MCF 10A (cell line): ENCODE results near the gene NTM. TPM values are rescaled to one million over a fixed set of nuclear protein-coding genes. Genes with fewer than 3 reads are reported as not detected.

Experiments
- BruUV-seq: library from RNA; stranded (reverse); fragments of 400-500 nt; replicated peaks from 2 replicates; lab custom pipeline; 2021; lab: Mats Ljungman, UMichigan
- CTCF ChIA-PET: fragments of 300-600 bp; sonication (Branson Sonifier 250); formaldehyde crosslinking; extraction: SDS; loops from one replicate; lab custom pipeline; 2021; ENCODE audit warnings: antibody characterized with exemption, inconsistent platforms; lab: Yijun Ruan, JAX
- POLR2A ChIA-PET: fragments of 300-600, 350-650 bp; sonication (Branson Sonifier 250); formaldehyde crosslinking; extraction: SDS; loops from one replicate; lab custom pipeline; 2020; ENCODE audit warnings: antibody characterized with exemption, inconsistent platforms; lab: Yijun Ruan, JAX
- DNase-seq: peaks from one replicate; pipeline ENCODE4 v3.0.0-alpha.2; 2018; ENCODE audit not compliant: unreplicated experiment
- H3K27ac Mint-ChIP-seq: one replicate; pipeline ENCODE4 v1.8.0; 2022; ENCODE audit warnings: mild to moderate bottlenecking, low read depth, mixed read lengths; ENCODE audit not compliant: unreplicated experiment
- H3K27me3 Mint-ChIP-seq: one replicate; pipeline ENCODE4 v1.8.0; 2022; ENCODE audit warnings: mixed read lengths; ENCODE audit not compliant: insufficient read depth, unreplicated experiment
- H3K36me3 Mint-ChIP-seq: one replicate; pipeline ENCODE4 v1.8.0; 2022; ENCODE audit warnings: mild to moderate bottlenecking, moderate library complexity, mixed read lengths; ENCODE audit not compliant: insufficient read depth, unreplicated experiment
- H3K4me1 Mint-ChIP-seq: one replicate; pipeline ENCODE4 v1.8.0; 2022; ENCODE audit warnings: mixed read lengths; ENCODE audit not compliant: insufficient read depth, unreplicated experiment
- H3K4me3 Mint-ChIP-seq: one replicate; pipeline ENCODE4 v1.8.0; 2022; ENCODE audit warnings: mild to moderate bottlenecking, moderate library complexity, mixed read lengths; ENCODE audit not compliant: unreplicated experiment
- H3K9me3 Mint-ChIP-seq: one replicate; pipeline ENCODE4 v1.8.0; 2022; ENCODE audit warnings: mixed read lengths; ENCODE audit not compliant: unreplicated experiment
- intact Hi-C: fragments of 100-400 bp; cut with micrococcal nuclease; formaldehyde crosslinking; loops from 2 replicates; pipeline ENCODE4 v1.14.1; 2022
- total RNA-seq: library from RNA; stranded (reverse); gene quantifications from 2 replicates; pipeline ENCODE4 v1.2.3, GENCODE V29; 2022
- TF ChIP-seq, protein P1 (sequence below): fragments of 200-600 bp; IDR thresholded peaks from one replicate; pipeline ENCODE4 v1.8.0; 2022; ENCODE audit warnings: antibody characterized with exemption, mild to moderate bottlenecking; ENCODE audit not compliant: unreplicated experiment

Gene NTM
- total RNA-seq, 1 experiment from 2014 or later, result not detected

DNA sequence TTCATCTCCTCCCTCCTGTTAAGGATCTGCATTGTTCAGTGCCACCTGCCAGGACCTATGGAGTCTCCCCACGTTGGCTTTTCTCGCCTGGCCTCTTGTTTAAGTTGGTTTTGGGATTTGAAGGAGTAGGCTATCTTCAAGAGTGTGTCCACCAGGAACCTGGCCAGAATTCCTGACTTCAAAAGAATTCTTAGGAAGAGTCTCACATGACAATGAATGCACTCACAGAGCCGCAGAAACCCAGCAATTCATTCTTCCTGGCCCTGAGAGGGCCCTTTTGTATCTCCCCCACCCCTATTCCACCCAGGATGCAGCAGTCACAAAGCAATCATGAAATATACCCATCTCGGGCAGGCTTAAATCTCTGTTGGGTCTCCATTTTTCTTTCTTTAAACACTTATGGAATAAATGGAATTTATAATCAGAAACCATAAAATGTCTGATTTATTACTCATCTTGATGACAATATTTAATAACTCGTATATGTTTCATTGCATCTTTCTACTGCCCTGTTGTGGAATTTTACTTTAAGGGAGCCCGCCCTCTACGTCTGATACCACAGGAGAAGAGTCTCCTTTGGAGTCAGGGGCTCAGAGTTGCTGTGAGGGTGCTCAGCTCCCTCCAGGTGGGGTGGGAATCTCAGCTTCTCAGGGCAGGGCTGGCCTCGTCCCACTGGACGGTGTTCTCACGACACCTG is 507.0 kb downstream of the NTM start:
- POLR2A ChIA-PET, result no interaction called here
- BruUV-seq, result no TSS peak
- no peaks in the 10 kb centered on the region for H3K4me1 Mint-ChIP-seq
- H3K27ac Mint-ChIP-seq, result no peak overlapping the region
- H3K36me3 Mint-ChIP-seq, result no peaks in the 10 kb centered on the region
- no peak for DNase-seq
- intact Hi-C loops, result no loop called here
- H3K4me3 Mint-ChIP-seq, result no peak overlapping the region
- H3K27me3 Mint-ChIP-seq, result no peaks in the 10 kb centered on the region
- TF ChIP-seq, protein P1, sequence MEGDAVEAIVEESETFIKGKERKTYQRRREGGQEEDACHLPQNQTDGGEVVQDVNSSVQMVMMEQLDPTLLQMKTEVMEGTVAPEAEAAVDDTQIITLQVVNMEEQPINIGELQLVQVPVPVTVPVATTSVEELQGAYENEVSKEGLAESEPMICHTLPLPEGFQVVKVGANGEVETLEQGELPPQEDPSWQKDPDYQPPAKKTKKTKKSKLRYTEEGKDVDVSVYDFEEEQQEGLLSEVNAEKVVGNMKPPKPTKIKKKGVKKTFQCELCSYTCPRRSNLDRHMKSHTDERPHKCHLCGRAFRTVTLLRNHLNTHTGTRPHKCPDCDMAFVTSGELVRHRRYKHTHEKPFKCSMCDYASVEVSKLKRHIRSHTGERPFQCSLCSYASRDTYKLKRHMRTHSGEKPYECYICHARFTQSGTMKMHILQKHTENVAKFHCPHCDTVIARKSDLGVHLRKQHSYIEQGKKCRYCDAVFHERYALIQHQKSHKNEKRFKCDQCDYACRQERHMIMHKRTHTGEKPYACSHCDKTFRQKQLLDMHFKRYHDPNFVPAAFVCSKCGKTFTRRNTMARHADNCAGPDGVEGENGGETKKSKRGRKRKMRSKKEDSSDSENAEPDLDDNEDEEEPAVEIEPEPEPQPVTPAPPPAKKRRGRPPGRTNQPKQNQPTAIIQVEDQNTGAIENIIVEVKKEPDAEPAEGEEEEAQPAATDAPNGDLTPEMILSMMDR, result no peak
- peaks cover 26% of the 10 kb centered on the region for H3K9me3 Mint-ChIP-seq
- CTCF ChIA-PET, result no interaction called here

DNA sequence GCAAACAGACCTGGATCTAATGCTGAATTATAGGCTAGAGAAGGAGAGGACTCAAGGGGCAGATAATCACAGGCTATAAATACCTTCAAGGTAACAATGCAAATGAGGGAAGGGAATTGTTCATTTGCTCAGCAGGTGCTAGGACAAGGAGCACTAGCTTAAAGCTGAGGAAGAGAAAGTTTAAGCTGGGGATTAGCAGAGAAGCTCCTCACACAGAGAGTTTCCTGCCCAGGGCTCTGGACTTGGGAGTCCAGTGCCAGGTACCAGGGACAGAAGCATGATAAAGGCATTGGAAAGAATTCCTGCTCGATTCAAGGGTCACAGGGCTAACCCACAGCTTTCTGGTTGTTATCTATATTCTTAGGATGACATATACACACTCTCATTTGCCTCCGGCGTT is 509.9 kb downstream of the NTM start:
- Mint-ChIP-seq H3K9me3 (peaks cover 34% of the 10 kb centered on the region), H3K36me3 (no peaks in the 10 kb centered on the region), H3K4me3 (no peak overlapping the region), H3K4me1 (no peaks in the 10 kb centered on the region), H3K27ac (no peak overlapping the region), H3K27me3 (no peaks in the 10 kb centered on the region)
- BruUV-seq, result no TSS peak
- ChIA-PET POLR2A (no interaction called here), CTCF (no interaction called here)
- DNase-seq, result no peak
- intact Hi-C loops, result no loop called here
- TF ChIP-seq, protein P1, result no peak

DNA sequence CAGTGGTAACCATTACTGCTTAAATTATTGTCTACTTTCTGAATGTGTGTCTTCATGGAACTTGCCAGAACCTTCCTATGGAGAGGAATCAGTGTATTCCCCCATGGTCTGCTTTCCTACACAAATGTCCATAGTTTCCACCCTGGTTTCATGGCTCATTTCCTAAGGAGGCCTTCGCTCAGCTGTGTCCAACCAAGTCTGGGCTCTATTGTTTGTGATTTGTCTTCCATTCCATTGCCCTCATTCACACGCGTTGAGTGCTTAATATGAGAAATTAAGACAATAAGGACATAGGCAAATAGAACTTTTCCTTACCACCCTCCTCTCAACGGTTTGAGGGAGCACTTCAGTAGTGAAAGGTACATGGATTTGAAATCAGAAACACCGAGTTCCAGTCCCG is 510.6 kb downstream of the NTM start:
- TF ChIP-seq, protein P1, result no peak
- CTCF ChIA-PET, result no interaction called here
- Mint-ChIP-seq H3K9me3 (peaks cover 36% of the 10 kb centered on the region), H3K4me3 (no peak overlapping the region), H3K36me3 (no peaks in the 10 kb centered on the region), H3K27me3 (no peaks in the 10 kb centered on the region), H3K27ac (no peak overlapping the region), H3K4me1 (no peaks in the 10 kb centered on the region)
- intact Hi-C loops, result no loop called here
- DNase-seq, result no peak
- POLR2A ChIA-PET, result no interaction called here
- BruUV-seq, result no TSS peak

DNA sequence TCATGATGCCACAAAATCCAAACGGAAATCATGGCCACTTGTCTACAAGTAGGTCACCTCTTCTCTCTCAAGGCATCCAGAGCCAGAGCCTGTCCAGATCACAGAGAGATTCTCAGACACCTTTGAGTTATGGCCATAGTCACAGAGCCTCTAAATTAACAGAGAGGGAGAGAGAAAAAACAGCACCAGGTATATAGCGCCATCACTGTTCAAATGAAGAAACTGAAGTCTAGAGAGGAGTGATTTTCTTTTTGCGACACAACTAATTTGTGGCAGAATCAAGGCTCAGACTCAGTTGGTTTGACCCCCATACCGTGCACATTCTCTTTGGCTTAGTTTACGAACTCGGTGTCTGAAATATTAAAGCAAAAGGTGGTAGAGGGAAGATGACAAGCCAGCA is 512.9 kb downstream of the NTM start:
- no peak overlapping the region for H3K4me3 Mint-ChIP-seq
- TF ChIP-seq, protein P1, result no peak
- no peak for DNase-seq
- H3K36me3 Mint-ChIP-seq, result no peaks in the 10 kb centered on the region
- intact Hi-C loops, result no loop called here
- H3K4me1 Mint-ChIP-seq, result no peaks in the 10 kb centered on the region
- H3K27ac Mint-ChIP-seq, result no peak overlapping the region
- ChIA-PET CTCF (no interaction called here), POLR2A (no interaction called here)
- no TSS peak for BruUV-seq
- no peaks in the 10 kb centered on the region for H3K27me3 Mint-ChIP-seq
- H3K9me3 Mint-ChIP-seq, result peaks cover 36% of the 10 kb centered on the region
